ENCODE results near the gene GRIK4.

Gene GRIK4

DNA sequence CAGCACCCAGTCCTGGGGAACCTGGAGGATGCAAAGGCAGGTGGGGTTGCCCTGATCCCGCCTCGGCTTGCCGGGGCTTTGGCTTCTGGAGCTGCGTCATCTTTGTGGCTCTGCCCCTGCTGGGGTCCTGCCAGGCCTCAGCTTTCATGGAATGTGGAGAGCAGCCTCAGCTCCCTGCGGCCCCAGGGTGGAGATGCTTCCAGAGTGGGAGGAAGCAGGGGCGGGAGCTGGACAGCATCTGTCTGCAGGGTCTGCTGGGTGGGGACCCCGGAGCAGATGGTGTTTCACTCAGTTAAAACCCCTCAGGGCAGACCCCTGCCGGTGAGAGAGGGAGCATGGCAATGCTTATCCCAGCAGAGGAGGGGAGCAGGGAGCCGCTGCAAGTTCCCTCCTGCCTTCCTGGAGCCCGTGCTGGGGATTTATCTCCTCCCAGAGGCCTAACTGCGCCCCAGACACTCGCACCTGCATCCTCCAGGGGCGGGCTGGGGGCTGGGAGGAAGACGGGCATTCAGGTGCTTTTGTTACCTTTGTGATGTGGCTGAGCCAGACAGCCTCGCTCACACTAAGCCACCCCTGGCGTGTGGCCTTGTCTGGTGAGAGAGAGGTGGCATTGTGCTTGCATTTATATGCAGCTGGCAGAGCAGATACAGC is 15.7 kb downstream of the GRIK4 start:
- Mint-ChIP-seq H3K27me3 (peaks cover 61% of the 10 kb centered on the region), H3K4me3 (no peak overlapping the region)

DNA sequence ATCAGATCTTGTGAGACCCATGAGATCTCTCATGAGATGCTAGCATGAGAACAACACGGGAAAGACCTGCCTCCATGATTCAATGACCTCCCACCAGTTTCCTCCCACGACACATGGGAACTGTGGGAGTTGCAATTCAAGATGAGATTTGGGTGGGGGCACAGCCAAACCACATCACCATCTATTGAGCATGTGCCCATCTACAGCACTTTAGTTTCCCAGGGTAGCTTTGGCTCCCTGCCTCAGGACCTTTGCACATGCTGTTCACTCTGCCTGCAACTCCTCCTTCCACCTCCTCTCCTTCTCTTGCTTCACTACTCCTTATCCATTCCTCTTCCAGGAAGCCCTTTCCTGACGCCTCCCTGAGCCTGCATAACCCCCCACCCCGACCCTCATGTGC is 17.2 kb downstream of the GRIK4 start:
- H3K27ac Mint-ChIP-seq, result no peak overlapping the region
- H3K4me3 Mint-ChIP-seq, result no peak overlapping the region
- H3K4me1 Mint-ChIP-seq (ENCODE audit: low read depth), result no peaks in the 10 kb centered on the region
- H3K27me3 Mint-ChIP-seq, result peaks cover 57% of the 10 kb centered on the region
- no peaks in the 10 kb centered on the region for H3K36me3 Mint-ChIP-seq (ENCODE audit: low read depth)
- no peaks in the 10 kb centered on the region for H3K9me3 Mint-ChIP-seq
- DNase-seq, result no peak

More for the DNA sequence above, 15.7 kb downstream of the GRIK4 start:
- Mint-ChIP-seq H3K9me3 (no peaks in the 10 kb centered on the region), H3K36me3 (ENCODE audit: low read depth) (no peaks in the 10 kb centered on the region), H3K4me1 (ENCODE audit: low read depth) (no peaks in the 10 kb centered on the region), H3K27ac (no peak overlapping the region)
- no peak for DNase-seq

DNA sequence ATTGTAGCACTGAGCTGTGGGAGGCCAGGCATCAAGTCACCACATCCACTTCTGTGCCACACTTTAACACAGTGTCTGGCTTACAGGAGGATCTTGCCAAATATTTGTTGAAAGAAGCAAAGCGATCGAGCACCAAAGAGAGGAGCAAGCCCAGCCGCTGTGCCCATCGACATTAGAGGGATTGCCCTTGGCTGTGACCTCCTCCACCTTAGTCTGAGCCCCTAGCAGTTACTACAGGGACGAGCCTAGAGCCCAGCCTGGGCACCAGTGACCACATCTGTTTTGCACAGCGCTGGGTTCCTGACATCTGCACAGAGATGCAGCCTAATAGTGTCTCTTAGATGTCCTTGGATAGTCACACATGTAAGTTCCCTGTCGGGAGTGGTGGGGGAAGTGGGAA is 17.7 kb downstream of the GRIK4 start:
- no peaks in the 10 kb centered on the region for H3K4me1 Mint-ChIP-seq (ENCODE audit: low read depth)
- DNase-seq, result no peak
- H3K27ac Mint-ChIP-seq, result no peak overlapping the region
- H3K9me3 Mint-ChIP-seq, result no peaks in the 10 kb centered on the region
- no peaks in the 10 kb centered on the region for H3K36me3 Mint-ChIP-seq (ENCODE audit: low read depth)
- peaks cover 58% of the 10 kb centered on the region for H3K27me3 Mint-ChIP-seq
- H3K4me3 Mint-ChIP-seq, result no peak overlapping the region

DNA sequence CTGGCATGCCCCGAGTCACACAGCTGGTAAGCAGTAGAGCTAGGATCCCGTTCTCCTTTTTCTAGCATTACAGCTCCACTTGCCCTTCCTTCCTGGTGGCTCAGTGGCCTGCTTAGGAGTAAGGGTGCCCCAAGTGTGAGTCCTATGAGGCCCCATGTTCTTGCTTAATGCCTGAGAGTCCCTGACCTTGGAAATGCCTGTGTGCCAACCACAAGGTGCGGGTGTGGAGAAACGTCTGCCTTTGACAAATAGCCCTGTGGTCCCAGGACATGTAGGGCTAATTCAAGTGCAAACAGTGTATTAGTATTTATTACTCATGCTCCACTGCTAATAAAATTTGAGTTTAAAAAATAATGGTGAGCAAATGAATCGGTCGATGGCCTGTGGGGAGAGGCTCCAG is 18.4 kb downstream of the GRIK4 start:
- H3K27me3 Mint-ChIP-seq, result peaks cover 56% of the 10 kb centered on the region
- H3K27ac Mint-ChIP-seq, result no peak overlapping the region

DNA sequence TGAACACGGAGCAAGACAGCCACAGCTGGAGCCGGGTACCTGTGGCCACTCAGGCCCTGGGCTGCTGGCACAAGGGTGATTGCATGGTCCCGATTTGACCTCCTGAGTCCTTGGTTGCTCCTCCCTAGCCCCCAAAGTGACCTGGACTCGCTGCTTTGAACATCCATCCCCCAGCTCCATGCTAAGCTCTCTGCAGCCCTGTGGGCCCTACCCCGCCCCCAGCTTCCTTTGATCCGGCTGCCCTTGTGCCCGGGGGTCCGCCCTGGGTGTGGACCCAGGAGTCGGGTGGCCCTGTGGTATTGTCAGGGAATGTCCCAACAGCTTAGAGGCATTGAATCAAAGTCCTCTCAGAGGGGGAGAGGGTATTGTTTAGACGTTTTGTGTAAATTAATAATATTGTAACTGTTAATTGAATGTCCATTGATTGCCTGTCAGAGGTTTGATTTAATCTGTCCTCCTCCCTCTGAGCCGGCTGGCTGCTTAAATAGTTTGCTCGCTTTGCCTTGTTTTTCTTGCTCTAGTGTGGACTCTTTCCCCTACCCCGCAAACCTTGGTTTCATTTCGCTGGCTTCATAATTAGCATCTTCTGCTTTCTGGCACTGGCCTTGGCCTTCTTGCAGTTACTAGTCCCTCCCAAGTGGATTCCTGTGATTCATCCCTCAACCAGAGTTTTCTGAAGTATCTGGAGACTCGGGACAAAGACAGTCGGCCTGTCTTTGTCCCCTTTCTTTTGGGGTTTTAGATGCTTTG is 20.7 kb downstream of the GRIK4 start:
- Mint-ChIP-seq H3K27me3 (peaks cover 34% of the 10 kb centered on the region), H3K27ac (no peak overlapping the region), H3K4me3 (no peak overlapping the region), H3K9me3 (no peaks in the 10 kb centered on the region), H3K36me3 (ENCODE audit: low read depth) (no peaks in the 10 kb centered on the region), H3K4me1 (ENCODE audit: low read depth) (no peaks in the 10 kb centered on the region)
- DNase-seq, result no peak

More for the DNA sequence above, 18.4 kb downstream of the GRIK4 start:
- Mint-ChIP-seq H3K9me3 (no peaks in the 10 kb centered on the region), H3K4me3 (no peak overlapping the region), H3K36me3 (ENCODE audit: low read depth) (no peaks in the 10 kb centered on the region), H3K4me1 (ENCODE audit: low read depth) (no peaks in the 10 kb centered on the region)
- no peak for DNase-seq

DNA sequence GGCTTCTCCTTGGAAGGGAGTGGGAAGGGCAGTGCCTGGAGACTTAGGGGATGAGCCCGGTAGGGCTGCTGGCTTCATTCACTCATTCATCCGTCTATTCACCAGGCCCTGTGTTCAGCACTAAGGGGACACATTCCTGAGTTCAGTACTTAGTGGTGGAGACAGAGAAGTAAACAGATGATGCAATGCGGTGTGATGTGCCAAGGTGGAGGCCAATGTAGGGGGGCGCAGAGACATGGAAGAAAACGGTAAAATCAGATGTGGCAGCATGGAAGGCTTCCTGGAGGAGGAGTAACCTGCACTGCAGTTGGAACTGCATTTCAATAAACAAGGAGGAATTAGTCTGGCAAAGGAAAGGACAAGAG is 21.3 kb downstream of the GRIK4 start:
- no peaks in the 10 kb centered on the region for H3K9me3 Mint-ChIP-seq
- H3K27me3 Mint-ChIP-seq, result peaks cover 34% of the 10 kb centered on the region
- no peak overlapping the region for H3K27ac Mint-ChIP-seq
- no peak for DNase-seq
- no peaks in the 10 kb centered on the region for H3K36me3 Mint-ChIP-seq (ENCODE audit: low read depth)
- H3K4me1 Mint-ChIP-seq (ENCODE audit: low read depth), result no peaks in the 10 kb centered on the region
- H3K4me3 Mint-ChIP-seq, result no peak overlapping the region

DNA sequence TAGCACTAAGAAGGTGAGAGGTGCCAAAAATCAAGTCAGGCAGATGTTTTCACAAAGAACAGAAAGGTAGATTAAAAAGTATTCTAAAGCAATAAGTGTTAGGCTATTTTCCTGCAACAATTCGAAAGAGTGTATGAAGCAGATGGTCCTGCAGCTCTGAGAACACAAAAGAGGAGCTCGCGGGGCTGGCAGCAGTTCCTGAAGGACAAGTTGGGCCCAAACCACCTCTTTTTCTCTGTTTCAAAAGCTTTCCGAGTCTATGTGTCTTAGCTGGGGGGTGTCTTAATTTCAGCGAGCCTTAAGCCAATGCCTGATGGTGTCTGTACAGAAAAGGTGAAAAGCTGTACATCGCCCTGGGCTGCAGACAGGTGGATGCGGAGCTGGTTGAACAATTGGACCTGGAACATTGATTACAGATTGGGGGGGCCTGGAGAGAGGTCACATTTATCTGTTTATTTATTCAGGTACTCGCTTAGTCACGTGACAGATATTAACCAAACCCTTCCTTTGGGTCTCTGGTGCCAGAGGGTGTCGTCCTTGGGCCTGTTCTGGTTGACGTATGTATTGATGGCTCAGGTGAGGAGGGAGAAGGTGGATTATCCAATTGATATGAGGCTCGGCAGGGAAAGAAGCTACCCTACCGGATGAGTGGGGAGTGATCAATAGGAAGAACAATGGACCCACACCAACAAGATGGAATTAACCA is 24.7 kb downstream of the GRIK4 start:
- Mint-ChIP-seq H3K4me3 (no peak overlapping the region), H3K27ac (no peak overlapping the region), H3K36me3 (ENCODE audit: low read depth) (no peaks in the 10 kb centered on the region), H3K9me3 (no peaks in the 10 kb centered on the region), H3K27me3 (peaks cover 24% of the 10 kb centered on the region), H3K4me1 (ENCODE audit: low read depth) (no peaks in the 10 kb centered on the region)
- DNase-seq, result no peak

DNA sequence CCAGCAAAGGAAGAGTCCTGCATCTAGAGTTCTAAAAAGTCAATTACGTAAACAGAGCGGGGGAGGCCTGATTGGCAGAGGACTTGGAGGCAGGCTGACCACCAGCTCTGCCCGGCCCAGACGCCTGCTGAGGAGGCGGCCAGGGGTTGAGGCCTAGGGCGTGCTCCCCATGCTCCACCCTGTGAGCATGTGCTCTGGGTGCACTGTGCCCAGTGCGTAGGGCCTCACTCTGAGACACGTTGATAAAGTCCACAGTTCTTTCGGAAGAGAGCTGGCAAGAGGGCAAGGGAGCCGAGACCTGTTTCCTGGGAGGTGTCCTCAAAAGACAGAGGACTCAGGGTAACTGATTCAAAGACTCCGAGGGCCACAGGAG is 25.2 kb downstream of the GRIK4 start:
- Mint-ChIP-seq H3K9me3 (no peaks in the 10 kb centered on the region), H3K4me3 (no peak overlapping the region), H3K4me1 (ENCODE audit: low read depth) (no peaks in the 10 kb centered on the region), H3K27me3 (peaks cover 24% of the 10 kb centered on the region), H3K36me3 (ENCODE audit: low read depth) (no peaks in the 10 kb centered on the region), H3K27ac (no peak overlapping the region)
- no peak for DNase-seq

DNA sequence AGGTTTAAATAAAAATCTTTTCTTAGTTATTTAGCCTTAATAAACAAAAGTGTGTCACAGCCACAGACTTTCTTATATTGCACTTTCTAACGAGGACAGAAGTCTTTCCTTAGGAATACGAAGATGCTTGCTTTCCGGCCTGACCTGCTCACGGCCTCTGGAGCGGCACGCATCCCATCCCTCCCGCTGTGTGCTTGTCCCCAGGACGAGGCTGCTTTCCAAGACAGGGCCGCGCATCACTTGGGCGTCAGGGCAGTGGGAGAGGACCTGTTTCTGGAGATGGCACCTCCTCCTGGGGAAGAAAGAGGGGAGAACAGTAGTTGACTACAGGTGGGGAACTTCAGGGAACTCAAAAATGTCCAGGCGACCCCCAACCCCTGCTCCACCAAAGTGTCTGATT is 26.4 kb downstream of the GRIK4 start:
- H3K4me3 Mint-ChIP-seq, result no peak overlapping the region
- H3K27ac Mint-ChIP-seq, result no peak overlapping the region
- DNase-seq, result no peak
- H3K4me1 Mint-ChIP-seq (ENCODE audit: low read depth), result no peaks in the 10 kb centered on the region
- peaks cover 18% of the 10 kb centered on the region for H3K27me3 Mint-ChIP-seq
- H3K9me3 Mint-ChIP-seq, result no peaks in the 10 kb centered on the region
- no peaks in the 10 kb centered on the region for H3K36me3 Mint-ChIP-seq (ENCODE audit: low read depth)

DNA sequence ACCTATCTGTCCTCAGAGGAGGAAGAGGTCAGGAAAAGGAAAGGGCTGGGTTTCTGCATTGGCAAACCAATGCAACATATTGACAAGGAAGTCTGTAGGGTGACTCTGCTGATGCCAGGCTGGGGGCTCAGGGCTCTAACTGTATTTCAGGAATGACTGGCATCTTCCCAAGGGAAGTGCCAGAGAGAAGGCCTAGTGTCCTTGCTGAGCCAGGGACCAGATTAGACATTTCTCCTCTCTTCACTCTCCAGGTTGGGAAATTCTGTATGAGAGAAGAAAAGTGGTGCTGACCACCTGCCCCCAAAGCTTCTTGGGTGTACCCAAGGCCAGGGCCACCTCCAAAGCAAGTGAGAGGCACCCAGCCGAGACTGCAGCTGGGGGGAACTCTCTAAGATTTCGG is 27.2 kb downstream of the GRIK4 start:
- H3K27ac Mint-ChIP-seq, result no peak overlapping the region
- no peaks in the 10 kb centered on the region for H3K36me3 Mint-ChIP-seq (ENCODE audit: low read depth)
- H3K4me3 Mint-ChIP-seq, result no peak overlapping the region
- no peaks in the 10 kb centered on the region for H3K9me3 Mint-ChIP-seq
- no peaks in the 10 kb centered on the region for H3K4me1 Mint-ChIP-seq (ENCODE audit: low read depth)
- H3K27me3 Mint-ChIP-seq, result peaks cover 17% of the 10 kb centered on the region
- no peak for DNase-seq

DNA sequence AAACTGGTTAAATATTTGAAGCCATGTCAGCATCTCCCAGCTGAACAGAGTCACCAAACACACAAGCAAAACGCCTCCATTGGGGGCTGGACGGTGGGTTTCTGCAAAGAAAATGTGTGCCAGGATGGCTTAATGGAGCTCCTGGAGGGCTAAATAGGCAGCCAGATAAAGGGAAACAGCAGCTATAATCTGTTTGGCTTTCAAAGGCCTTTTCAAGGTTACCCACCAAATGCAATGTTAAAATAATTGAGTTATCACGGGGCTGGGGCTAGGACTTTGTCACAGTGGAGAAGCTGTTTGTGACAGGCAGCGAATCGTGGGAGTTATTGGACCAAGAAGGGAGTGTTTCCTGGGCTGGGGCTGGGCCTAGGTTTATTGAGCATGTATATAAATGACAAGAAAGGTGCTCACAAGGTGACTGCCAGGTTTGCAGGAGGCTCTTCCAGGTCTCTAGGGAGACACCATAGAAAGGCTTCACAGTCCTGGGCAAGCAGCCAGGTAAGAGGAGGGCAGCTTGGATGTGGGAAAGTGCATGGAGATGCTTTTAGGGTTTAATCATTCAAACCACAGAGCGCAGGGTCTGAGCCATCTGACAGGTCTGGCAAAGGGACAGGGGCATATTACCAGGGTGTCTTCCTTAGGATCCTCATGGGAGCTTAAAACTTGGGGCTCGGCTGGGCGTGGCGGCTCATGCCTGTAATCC is 28.3 kb downstream of the GRIK4 start:
- H3K27me3 Mint-ChIP-seq, result peaks cover 7% of the 10 kb centered on the region
- no peaks in the 10 kb centered on the region for H3K4me1 Mint-ChIP-seq (ENCODE audit: low read depth)
- H3K4me3 Mint-ChIP-seq, result no peak overlapping the region
- no peaks in the 10 kb centered on the region for H3K9me3 Mint-ChIP-seq
- no peaks in the 10 kb centered on the region for H3K36me3 Mint-ChIP-seq (ENCODE audit: low read depth)
- no peak for DNase-seq
- H3K27ac Mint-ChIP-seq, result no peak overlapping the region

DNA sequence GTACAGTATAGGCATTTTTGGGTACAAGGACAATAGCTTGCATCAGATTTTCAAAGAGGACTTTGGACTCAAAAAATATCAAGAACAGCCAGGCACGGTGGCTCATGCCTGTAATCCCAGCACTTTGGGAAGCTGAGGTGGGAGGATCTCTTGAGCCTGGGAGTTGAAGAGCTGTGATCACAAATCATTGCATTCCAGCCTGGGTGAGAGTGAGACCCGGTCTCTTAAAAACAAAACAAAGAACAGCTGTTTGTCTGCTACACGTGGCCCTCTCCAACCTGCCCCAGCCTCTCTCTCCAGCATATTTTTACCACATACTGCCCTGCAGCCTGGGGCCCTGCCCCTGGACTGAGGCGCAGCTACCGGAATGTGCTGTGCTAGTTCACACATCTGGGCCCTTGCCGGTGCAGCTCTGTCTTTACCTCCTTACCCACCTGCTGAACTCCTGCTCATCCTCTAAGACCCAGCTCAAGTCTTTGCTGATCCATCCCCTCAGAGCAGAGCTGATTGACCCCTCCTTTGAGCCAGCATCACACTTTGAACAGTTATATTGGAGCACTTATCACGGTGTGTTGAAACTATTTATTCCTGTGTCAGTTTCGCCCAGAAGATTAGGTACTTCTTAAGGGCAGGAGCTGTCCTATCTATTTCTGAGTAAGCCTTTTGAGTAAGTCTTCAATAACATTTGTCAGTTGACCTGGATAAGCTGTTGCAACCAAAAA is 29.4 kb downstream of the GRIK4 start:
- no peak for DNase-seq
- H3K36me3 Mint-ChIP-seq (ENCODE audit: low read depth), result no peaks in the 10 kb centered on the region
- H3K27me3 Mint-ChIP-seq, result peaks cover 7% of the 10 kb centered on the region
- H3K27ac Mint-ChIP-seq, result no peak overlapping the region
- no peaks in the 10 kb centered on the region for H3K4me1 Mint-ChIP-seq (ENCODE audit: low read depth)
- H3K9me3 Mint-ChIP-seq, result no peaks in the 10 kb centered on the region
- H3K4me3 Mint-ChIP-seq, result no peak overlapping the region

DNA sequence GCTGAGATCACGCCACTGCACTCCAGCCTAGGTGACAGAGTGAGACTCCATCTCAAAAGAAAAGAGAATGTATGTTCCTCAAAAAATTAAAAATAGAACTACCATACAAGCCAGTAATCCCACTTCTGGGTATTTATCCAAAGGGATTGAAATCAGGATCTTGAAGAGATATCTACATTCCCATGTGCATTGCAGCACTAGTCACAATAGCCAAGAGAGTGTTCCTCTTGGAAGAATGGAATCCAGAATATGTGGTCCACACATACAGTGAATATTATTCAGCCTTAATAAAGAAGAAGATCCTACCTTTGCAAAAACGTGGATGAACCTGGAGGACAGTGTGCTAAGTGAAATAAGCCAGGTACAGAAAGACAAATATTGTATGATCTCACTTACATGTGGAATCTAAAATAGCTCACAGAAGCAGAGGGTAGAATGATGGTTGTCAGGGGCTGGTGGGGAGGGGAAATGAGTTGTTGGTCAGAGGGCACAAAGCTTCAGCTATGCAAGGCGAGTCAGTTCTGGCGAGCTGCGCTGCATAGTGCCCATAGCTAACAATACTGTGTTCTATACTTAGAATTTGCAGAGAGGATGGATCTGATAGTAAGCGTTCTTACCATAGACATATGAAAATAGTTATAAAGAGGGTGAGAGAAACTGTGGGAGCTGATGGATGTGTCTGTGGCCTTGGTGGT is 32.1 kb downstream of the GRIK4 start:
- Mint-ChIP-seq H3K36me3 (ENCODE audit: low read depth) (no peaks in the 10 kb centered on the region), H3K4me3 (no peak overlapping the region), H3K27ac (no peak overlapping the region), H3K9me3 (no peaks in the 10 kb centered on the region), H3K27me3 (peaks cover 11% of the 10 kb centered on the region), H3K4me1 (ENCODE audit: low read depth) (no peaks in the 10 kb centered on the region)
- no peak for DNase-seq

DNA sequence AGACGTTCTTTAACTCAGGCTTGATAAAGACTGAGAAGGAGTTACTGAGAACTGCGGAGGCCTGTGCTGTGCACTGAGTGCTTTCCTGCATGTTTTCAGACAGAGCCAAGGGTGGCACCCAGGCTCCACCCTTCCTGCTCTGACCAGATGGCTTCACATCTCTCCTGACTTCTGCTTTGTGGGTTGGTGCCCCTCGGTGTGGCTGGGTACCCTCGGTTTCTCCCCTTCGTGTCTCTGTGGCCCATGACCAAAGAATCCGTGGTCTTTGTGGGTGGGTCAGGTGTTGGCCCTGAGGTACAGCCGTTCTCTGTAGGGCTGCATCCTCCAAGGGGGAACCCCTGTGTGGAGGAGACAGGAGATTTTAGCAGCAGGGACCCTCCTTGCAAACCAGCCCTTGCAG is 34.3 kb downstream of the GRIK4 start:
- Mint-ChIP-seq H3K4me1 (ENCODE audit: low read depth) (no peaks in the 10 kb centered on the region), H3K36me3 (ENCODE audit: low read depth) (no peaks in the 10 kb centered on the region), H3K27ac (no peak overlapping the region), H3K4me3 (no peak overlapping the region), H3K27me3 (peaks cover 26% of the 10 kb centered on the region), H3K9me3 (no peaks in the 10 kb centered on the region)
- DNase-seq, result no peak
